GM23248 (cell line): ENCODE data around the gene TMEM270. TPM values are rescaled to one million over a fixed set of nuclear protein-coding genes. Genes with fewer than 3 reads are reported as not detected.
A peak's percentile ranks its signal among the peaks of the same experiment; 100 is the strongest.

ENCODE experiments used
- DNase-seq: peaks from one replicate; pipeline ENCODE4 v3.0.0-alpha.2; 2015
- H2AFZ ChIP-seq: fragments of 200-600 bp; sonication (generic); 2 replicates; pipeline ENCODE4 v1.6.1; 2016; ENCODE audit warnings: antibody characterized with exemption
- H3F3A ChIP-seq: fragments of 200-600 bp; sonication (generic); 2 replicates; pipeline ENCODE4 v1.6.1; 2016; ENCODE audit warnings: mild to moderate bottlenecking, antibody characterized with exemption, mixed run types; ENCODE audit not compliant: insufficient read depth
- H3K27ac ChIP-seq: fragments of 200-600 bp; sonication (generic); 2 replicates; pipeline ENCODE4 v1.5.1; 2016; ENCODE audit warnings: mild to moderate bottlenecking
- H3K27me3 ChIP-seq: fragments of 200-600 bp; sonication (generic); replicated peaks from 2 replicates; pipeline ENCODE4 v1.6.1; 2016; ENCODE audit warnings: mild to moderate bottlenecking; ENCODE audit not compliant: insufficient read depth
- H3K36me3 ChIP-seq: fragments of 200-600 bp; sonication (generic); 2 replicates; pipeline ENCODE4 v1.6.1; 2016; ENCODE audit warnings: low read depth, mild to moderate bottlenecking
- H3K4me1 ChIP-seq: fragments of 200-600 bp; sonication (generic); 2 replicates; pipeline ENCODE4 v1.6.1; 2016; ENCODE audit warnings: mild to moderate bottlenecking; ENCODE audit not compliant: insufficient read depth
- H3K4me2 ChIP-seq: fragments of 200-600 bp; sonication (generic); one replicate; pipeline ENCODE4 v1.6.1; 2016; ENCODE audit warnings: mild to moderate bottlenecking; ENCODE audit not compliant: unreplicated experiment
- H3K4me3 ChIP-seq: fragments of 200-600 bp; sonication (generic); 2 replicates; pipeline ENCODE4 v1.5.1; 2016; ENCODE audit warnings: mild to moderate bottlenecking
- H3K79me2 ChIP-seq: fragments of 200-600 bp; sonication (generic); 2 replicates; pipeline ENCODE4 v1.6.1; 2016; ENCODE audit warnings: mild to moderate bottlenecking; ENCODE audit not compliant: insufficient read depth
- H3K9ac ChIP-seq: fragments of 200-600 bp; sonication (generic); 2 replicates; pipeline ENCODE4 v1.6.1; 2016; ENCODE audit warnings: mild to moderate bottlenecking
- H3K9me2 ChIP-seq: fragments of 200-600 bp; sonication (generic); 2 replicates; pipeline ENCODE4 v1.6.1; 2016; ENCODE audit warnings: mixed run types, mild to moderate bottlenecking, moderate library complexity; ENCODE audit not compliant: insufficient read depth
- H3K9me3 ChIP-seq: fragments of 200-600 bp; sonication (generic); one replicate; pipeline ENCODE4 v1.6.1; 2017; ENCODE audit warnings: low read depth
- H4K20me1 ChIP-seq: fragments of 200-600 bp; sonication (generic); 2 replicates; pipeline ENCODE4 v1.6.0; 2016; ENCODE audit not compliant: insufficient read depth
- EZH2 ChIP-seq: fragments of 200-600 bp; sonication (generic); IDR thresholded peaks from 2 replicates; pipeline ENCODE4 v1.6.1; 2018; ENCODE audit warnings: antibody characterized with exemption, mild to moderate bottlenecking; ENCODE audit not compliant: insufficient read depth, poor library complexity, severe bottlenecking
- EZH2phosphoT487 ChIP-seq: fragments of 200-600 bp; sonication (generic); IDR thresholded peaks from 2 replicates; pipeline ENCODE4 v1.6.1; 2018; ENCODE audit warnings: antibody characterized with exemption, moderate library complexity, mild to moderate bottlenecking, low read depth; ENCODE audit not compliant: insufficient read depth
- WGBS, 2 experiments: methylation state at CpG; one replicate each; pipeline ENCODE4 v1.1.6; 2015 to 2017; ENCODE audit warnings: low lambda C conversion rate in 2 of 2, low coverage in 1 of 2; ENCODE audit errors: missing lambda C conversion rate in 2 of 2; 5-methylcytosine and 5-hydroxymethylcytosine counted together
- in situ Hi-C: fragments of 300-500 bp; cut with MboI; formaldehyde crosslinking; loops from 2 replicates; pipeline ENCODE4 v1.15.0; 2020
- polyA plus RNA-seq: library from polyadenylated mRNA; unstranded; fragments of >200 nt; fragmentation: Nextera tagmentation; extraction: Ambion mirVana; gene quantifications from 2 replicates; pipeline ENCODE4 v1.2.1, GENCODE V29; 2016
- total RNA-seq: library from RNA; depleted of rRNA; stranded (reverse); fragments of >200 nt; shearing (Covaris generic); gene quantifications from 2 replicates; pipeline ENCODE4 v1.2.3, GENCODE V29; 2014

TMEM270 gene
- total and polyA plus RNA-seq, 2 experiments from 2014 or later = not detected

DNA sequence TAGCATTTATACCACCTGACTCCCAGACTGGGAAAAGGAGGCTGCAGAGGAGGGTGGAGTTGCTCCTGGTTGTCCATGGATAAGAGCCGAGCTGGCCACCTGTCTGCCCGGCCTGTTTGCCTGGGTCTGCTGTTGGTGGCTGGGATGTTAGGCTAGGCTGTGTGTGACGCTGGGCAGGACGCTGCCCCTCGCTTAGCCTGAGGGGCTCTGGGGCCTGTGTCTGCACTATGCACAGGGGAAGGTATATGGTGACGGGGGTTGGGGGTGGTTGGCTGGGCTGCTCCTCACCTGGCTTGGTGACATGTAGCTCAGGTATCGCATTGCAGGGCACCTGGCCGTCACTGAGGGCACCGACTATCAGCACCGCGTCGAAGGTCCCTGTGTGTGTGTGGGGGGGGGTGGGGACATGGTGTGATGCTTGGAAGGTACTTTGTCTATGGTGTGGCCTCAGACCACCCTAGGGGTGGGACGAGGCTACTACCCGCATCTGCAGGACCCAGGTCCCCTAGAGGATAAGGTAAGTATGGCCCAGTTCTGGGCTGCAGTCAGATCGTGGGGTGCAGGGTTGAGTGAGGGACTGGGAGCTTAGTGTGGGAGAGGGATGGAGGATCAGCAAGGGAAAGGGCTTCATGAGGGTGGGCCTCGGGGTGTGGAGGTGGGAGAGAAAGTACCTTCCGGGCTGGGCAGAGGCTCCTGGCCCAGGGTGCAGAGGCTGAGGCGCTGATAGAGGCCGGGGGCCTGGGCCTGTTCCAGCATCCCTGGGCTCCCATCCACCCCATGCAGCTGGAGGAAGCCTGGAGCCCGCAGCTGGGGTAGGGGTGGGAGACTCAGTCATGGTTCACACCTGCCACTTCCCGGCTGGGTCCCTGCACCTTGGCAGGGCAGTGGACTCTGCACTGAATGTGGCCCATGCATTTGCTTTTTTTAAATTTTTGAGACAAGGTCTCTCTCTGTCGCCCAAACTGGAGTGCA is 20.9 kb upstream of the TMEM270 start:
- TF ChIP-seq EZH2 = no peak
- TF ChIP-seq EZH2phosphoT487 = no peak
- H3K4me3 ChIP-seq = no peak overlapping the region
- in situ Hi-C loops = no loop called here
- no peaks in the 10 kb centered on the region for H3K9me3 ChIP-seq
- no peak overlapping the region for H3K4me2 ChIP-seq
- H3K9me2 ChIP-seq = no peaks in the 10 kb centered on the region
- no peaks in the 10 kb centered on the region for H4K20me1 ChIP-seq
- 94 to 96% methylated on average over 18 to 21 of the region's 22 CpGs for WGBS, 2 experiments
- peaks cover 5% of the 10 kb centered on the region; the same call in 1 of the 2 replicates for H3K4me1 ChIP-seq
- no peaks in the 10 kb centered on the region for H3K27me3 ChIP-seq
- no peaks in the 10 kb centered on the region for H3K36me3 ChIP-seq
- peaks cover 8% of the 10 kb centered on the region for H3F3A ChIP-seq
- no peaks in the 10 kb centered on the region for H3K79me2 ChIP-seq
- no peak for DNase-seq
- no peak overlapping the region for H2AFZ ChIP-seq
- no peak overlapping the region for H3K27ac ChIP-seq
- no peak overlapping the region for H3K9ac ChIP-seq

DNA sequence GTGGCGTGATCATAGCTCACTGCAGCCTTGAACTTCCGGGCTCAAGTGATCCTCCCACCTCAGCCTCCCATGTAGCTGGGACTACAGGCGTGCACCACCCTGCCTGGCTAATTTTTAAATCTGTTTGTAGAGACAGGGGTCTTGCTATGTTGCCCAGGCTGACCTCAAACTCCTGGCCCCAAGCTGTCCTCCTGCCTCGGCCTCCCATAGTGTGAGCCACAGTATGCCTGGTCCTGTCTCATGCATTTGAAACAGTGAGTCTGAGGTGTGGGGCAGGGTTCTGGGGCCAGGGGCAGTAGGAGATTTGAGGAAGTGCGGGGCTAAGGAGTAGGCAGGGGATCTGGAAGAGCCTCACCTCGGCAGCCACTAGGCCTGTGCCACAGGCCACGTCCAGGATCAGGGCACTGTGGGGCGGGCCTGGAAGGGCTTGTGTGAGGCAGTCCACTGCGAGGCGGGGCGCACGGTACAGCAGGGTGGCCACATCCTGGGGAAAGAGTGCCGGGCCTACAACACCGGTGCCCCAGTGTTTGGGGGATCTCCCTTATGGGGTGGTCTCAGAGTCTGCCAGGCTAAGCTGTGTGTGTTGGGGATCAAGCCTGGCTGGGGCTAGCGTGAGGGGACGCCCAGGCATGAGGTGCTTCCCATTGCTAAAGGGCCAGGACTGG is 20.1 kb upstream of the TMEM270 start:
- in situ Hi-C loops = no loop called here
- no peak for DNase-seq
- Histone ChIP-seq H3K27me3 (no peaks in the 10 kb centered on the region), H3K9me2 (no peaks in the 10 kb centered on the region), H3K79me2 (no peaks in the 10 kb centered on the region), H3K36me3 (no peaks in the 10 kb centered on the region), H3K4me1 (peaks cover 13% of the 10 kb centered on the region), H3K4me3 (no peak overlapping the region), H4K20me1 (no peaks in the 10 kb centered on the region), H2AFZ (no peak overlapping the region), H3K9me3 (no peaks in the 10 kb centered on the region), H3F3A (peaks cover 16% of the 10 kb centered on the region), H3K9ac (no peak overlapping the region), H3K4me2 (no peak overlapping the region), H3K27ac (no peak overlapping the region)
- 98 to 99% methylated on average over 14 to 16 of the region's 16 CpGs for WGBS, 2 experiments
- TF ChIP-seq EZH2 = no peak

GRCh38 chr7:73841689-73842066 is 19.3 kb upstream of the TMEM270 start:
- DNase-seq = no peak
- Histone ChIP-seq H4K20me1 (no peaks in the 10 kb centered on the region), H3K9me2 (no peaks in the 10 kb centered on the region), H3K9me3 (no peaks in the 10 kb centered on the region), H2AFZ (peak overlapping the region; percentile 86), H3K9ac (peak overlapping the region; percentile 87), H3K79me2 (no peaks in the 10 kb centered on the region), H3K27ac (no peak overlapping the region), H3F3A (peaks cover 19% of the 10 kb centered on the region), H3K36me3 (no peaks in the 10 kb centered on the region), H3K27me3 (no peaks in the 10 kb centered on the region), H3K4me1 (peaks cover 14% of the 10 kb centered on the region), H3K4me3 (peak overlapping the region; percentile 81), H3K4me2 (peak overlapping the region; percentile 81)
- TF ChIP-seq EZH2 = no peak
- no peak for TF ChIP-seq EZH2phosphoT487
- WGBS, 2 experiments = 36 to 46% methylated on average over 15 of the region's 15 CpGs
- in situ Hi-C loops = no loop called here

DNA sequence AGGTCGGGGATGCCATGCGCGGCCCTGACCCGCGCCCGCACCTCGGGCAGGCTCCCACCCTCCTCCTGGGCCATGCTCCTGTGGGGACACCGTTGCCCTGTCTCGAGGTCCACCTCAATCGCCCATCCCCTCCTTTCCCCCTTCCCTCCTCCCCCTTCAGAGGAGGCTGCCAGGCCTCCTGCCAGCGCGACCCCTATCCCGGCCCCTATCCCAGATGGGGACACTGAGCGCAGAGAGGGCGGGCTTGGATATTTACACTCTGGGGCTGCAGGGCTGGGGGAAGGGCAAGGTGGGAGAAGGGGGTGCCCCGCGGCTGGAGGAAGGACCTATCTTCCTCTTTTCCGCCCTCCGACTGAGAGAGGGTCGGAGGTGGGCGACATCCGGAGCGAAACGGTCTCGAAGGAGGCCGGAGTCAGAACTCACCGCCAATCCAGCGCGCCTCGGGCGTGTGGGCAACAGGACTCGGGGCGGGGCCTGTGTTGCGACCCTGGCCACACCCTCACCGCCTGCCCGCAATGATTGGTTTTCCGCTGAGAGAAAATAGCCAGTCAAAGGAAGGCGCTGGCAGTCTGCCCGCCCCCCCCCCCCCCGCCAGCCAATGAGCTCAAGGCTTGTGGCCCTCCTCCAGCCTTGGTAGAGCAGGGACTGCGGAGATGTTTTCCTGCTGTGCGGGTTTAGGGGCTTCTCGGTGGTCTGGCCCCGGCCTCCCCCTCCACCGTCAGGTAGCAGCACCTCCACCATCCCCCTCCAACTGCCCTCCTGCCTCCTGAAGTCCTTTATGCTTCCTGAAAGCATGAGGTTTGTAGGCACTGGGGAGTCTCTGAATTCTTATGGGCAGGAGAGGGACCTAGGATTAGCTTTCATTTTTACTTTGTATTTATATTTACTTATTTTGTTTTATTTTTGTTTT is 18.6 kb upstream of the TMEM270 start, which contains the start of gene METTL27:
TSS of gene METTL27 (minus strand) at position 450 of the 910 bp plus-strand sequence. CDS start at position 74, 376 bp downstream.
- H3K27me3 ChIP-seq = no peaks in the 10 kb centered on the region
- peak within 1 kb of the TSS; percentile 81 for H3K4me3 ChIP-seq
- H3K4me1 ChIP-seq = peaks cover 14% of the 10 kb centered on the region
- no peaks in the 10 kb centered on the region for H3K9me3 ChIP-seq
- H3K79me2 ChIP-seq = no peaks in the 10 kb centered on the region
- peak within 1 kb of the TSS; percentile 91 for H2AFZ ChIP-seq
- peak within 1 kb of the TSS; percentile 87 for H3K9ac ChIP-seq
- 1 to 2% methylated on average over 17 to 42 of the region's 45 CpGs for WGBS, 2 experiments
- H3K4me2 ChIP-seq = peak within 1 kb of the TSS; percentile 81
- no peaks in the 10 kb centered on the region for H4K20me1 ChIP-seq
- TF ChIP-seq EZH2 (no peak), EZH2phosphoT487 (no peak)
- no peaks in the 10 kb centered on the region for H3K9me2 ChIP-seq
- H3K27ac ChIP-seq = peak within 1 kb of the TSS; percentile 19
- in situ Hi-C loops = no loop called here
- H3K36me3 ChIP-seq = no peaks in the 10 kb centered on the region
- DNase-seq = peak; percentile 98
- peaks cover 19% of the 10 kb centered on the region for H3F3A ChIP-seq
